HepG2 (cell line): Measurements from ENCODE around the gene PRMT7. TPM values are rescaled to one million over a fixed set of nuclear protein-coding genes. Genes with fewer than 3 reads are reported as not detected.
A peak's percentile ranks its signal among the peaks of the same experiment; 100 is the strongest.

Source experiments
- ATF7 ChIP-seq, 2 experiments: fragments of 450-650 bp in 1 of 2; sonication (generic) in 1 of 2; formaldehyde crosslinking in 1 of 2; IDR thresholded peaks; 2 replicates each; pipeline versions ENCODE4 v1.4.0 to v1.6.1; 2016 to 2020; ENCODE audit warnings: antibody characterized with exemption in 1 of 2, mild to moderate bottlenecking in 1 of 2, missing genetic modification reagents in 1 of 2
- ATF7-NPFF ChIP-seq: sonication (generic); formaldehyde crosslinking; IDR thresholded peaks from 2 replicates; pipeline ENCODE4 v1.8.1; 2023; ENCODE audit warnings: mild to moderate bottlenecking, low read depth, missing genetic modification reagents, moderate library complexity
- HNF4A ChIP-seq: sonication (generic); formaldehyde crosslinking; IDR thresholded peaks from 2 replicates; pipeline ENCODE4 v1.4.0; 2020; ENCODE audit warnings: missing genetic modification reagents
- HNRNPLL ChIP-seq: fragments of 200-400 bp; formaldehyde crosslinking; IDR thresholded peaks from 2 replicates; pipeline ENCODE4 v1.6.1; 2017; ENCODE audit warnings: mild to moderate bottlenecking, low read depth, low read length; ENCODE audit not compliant: poor library complexity, severe bottlenecking
- NR2F2 ChIP-seq: IDR thresholded peaks from 2 replicates; pipeline ENCODE4 v1.6.1; 2012; ENCODE audit warnings: low read depth, inconsistent platforms, borderline replicate concordance
- RFX5 ChIP-seq: IDR thresholded peaks from 2 replicates; pipeline ENCODE4 v1.6.1; 2011; ENCODE audit warnings: low read depth, low read length, improper control_type of control experiment
- TAF15 ChIP-seq: fragments of 200-400 bp; formaldehyde crosslinking; IDR thresholded peaks from one replicate; pipeline ENCODE4 v1.6.1; 2018; ENCODE audit warnings: mild to moderate bottlenecking, low read depth, low read length; ENCODE audit not compliant: poor library complexity, severe bottlenecking
- ZNF281 ChIP-seq: sonication (generic); formaldehyde crosslinking; IDR thresholded peaks from 2 replicates; pipeline ENCODE4 v1.4.0; 2020; ENCODE audit warnings: missing genetic modification reagents, borderline replicate concordance
- ZNF777 ChIP-seq: sonication (generic); formaldehyde crosslinking; IDR thresholded peaks from 2 replicates; pipeline ENCODE4 v1.4.0; 2020; ENCODE audit warnings: missing genetic modification reagents
- polyA plus RNA-seq, 8 experiments: library from polyadenylated mRNA; depleted of rRNA in 3 of 8; stranded (reverse) in 7 of 8; unstranded in 1 of 8; fragments of >200 nt; fragmentation: Illumina TruSeq in 4 of 8; extraction: Trizol in 4 of 8; gene quantifications; 2 replicates each; pipeline versions ENCODE4 v1.2.1 to v1.2.3, GENCODE V29; 2011 to 2016; ENCODE audit warnings: low read depth in 4 of 8, missing spikeins in 1 of 8, mixed read lengths in 1 of 8; ENCODE audit not compliant: insufficient read depth in 1 of 8
- total RNA-seq, 5 experiments: library from RNA; depleted of rRNA; stranded (reverse); fragments of >200 nt; fragmentation: Illumina TruSeq; extraction: Trizol; gene quantifications; 2 replicates each; pipeline ENCODE4 v1.2.3, GENCODE V29; 2016; ENCODE audit warnings: low read depth in 1 of 5

Gene PRMT7
- total and polyA plus RNA-seq, 2 of the 13 experiments (the other 11 are each of a cell fraction or from before 2014, with no cell fraction given): 47.5 to 55.0 TPM

GRCh38 chr16:68298907-68299561 lies 11.8 kb upstream of the PRMT7 start (continued):
- TF ChIP-seq ZNF281 (CRISPR knock-in tag): no peak
- TF ChIP-seq ATF7-NPFF: peak; percentile 26; the same call in 1 of the 2 replicates
- TF ChIP-seq HNF4A: 0 out of 2 replicates have a peak, but pooled peaks have one; percentile 13
- no peak for TF ChIP-seq ZNF777 (CRISPR knock-in tag)
- TF ChIP-seq NR2F2: no peak
- TF ChIP-seq ATF7 (IDR thresholded peaks at IDR 0.05): no peak
- TF ChIP-seq ATF7 (CRISPR knock-in tag; IDR thresholded peaks at IDR 0.05): no peak
- TF ChIP-seq HNRNPLL: no peak
- peak; percentile 72 for TF ChIP-seq RFX5
- TF ChIP-seq TAF15: no peak
